GM18499 (cell line): Measurements from ENCODE around the gene RNF115.
A peak's percentile ranks its signal among the peaks of the same experiment; 100 is the strongest.

Experiments used
- ATAC-seq: cut with Tn5 transposase; IDR thresholded peaks from one replicate; pipeline ENCODE4 v1.9.1; 2021; ENCODE audit warnings: moderate number of reproducible peaks; ENCODE audit not compliant: insufficient read depth, unreplicated experiment

The RNF115 gene

DNA sequence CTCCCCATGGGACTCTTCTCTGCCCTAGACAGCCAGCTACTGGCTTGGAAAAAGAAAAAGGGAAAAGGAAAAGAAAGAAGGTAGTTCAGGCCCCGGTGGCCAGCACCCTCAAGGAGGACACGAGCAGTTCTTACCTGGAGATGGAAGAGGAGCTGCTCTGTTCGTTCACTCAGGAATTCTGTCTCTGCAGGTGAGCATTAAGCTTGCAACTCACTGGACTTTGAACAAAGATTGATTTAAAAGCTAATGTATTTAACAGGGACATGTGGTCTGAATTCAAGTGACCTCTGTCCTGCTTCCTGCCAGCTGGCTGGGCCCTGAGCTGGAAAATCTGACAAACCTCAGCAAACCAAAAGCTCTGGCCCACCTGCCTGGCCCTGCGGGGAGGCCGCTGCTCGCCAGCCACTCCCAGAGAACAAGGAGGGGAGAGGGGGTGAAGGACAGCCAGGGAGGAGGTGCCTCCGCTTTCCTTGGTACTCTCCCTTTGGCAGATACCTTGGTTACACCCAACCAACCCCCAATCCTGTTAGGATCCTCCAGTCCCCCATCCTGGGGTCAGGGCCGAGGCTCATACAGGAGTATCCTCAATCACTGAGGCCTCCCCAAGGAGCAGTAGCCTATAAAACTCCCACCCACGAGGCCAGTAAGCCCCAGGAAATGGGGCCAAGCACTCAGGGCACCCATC lies 116.6 kb downstream of the RNF115 start, which contains the start of gene PDZK1:
Gene PDZK1, minus strand, starts transcription at position 186 of the 685 bp plus-strand sequence. CDS start 19,347 bp downstream, outside the sequence.
- no peak for ATAC-seq

DNA sequence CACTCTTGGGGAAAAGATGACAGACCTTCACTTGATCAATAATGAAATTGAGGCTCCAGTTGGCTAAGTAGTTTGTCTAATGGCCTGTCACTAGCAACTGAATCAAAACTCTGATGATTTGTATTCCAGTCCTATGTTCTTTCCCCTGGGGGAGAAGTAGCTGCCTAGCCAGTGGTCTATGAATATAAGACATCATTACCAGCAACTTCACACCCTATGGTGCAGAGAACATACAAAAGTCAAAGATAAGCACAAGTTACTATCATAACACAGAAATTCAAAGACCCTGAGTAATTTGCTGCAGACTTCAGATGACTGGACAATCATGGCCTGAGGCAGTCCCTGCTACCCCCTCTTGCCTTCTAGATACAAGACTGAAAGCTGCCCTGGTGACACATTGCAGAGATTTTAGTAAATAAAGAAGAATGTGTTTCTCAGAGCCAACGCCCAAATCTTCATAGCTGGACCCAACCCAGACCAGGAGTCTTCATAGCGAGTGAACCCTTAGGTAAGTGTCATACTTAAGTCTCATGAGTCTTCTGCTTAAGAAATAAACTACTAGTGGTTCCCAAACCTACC lies 117.7 kb downstream of the RNF115 start:
- no peak for ATAC-seq

DNA sequence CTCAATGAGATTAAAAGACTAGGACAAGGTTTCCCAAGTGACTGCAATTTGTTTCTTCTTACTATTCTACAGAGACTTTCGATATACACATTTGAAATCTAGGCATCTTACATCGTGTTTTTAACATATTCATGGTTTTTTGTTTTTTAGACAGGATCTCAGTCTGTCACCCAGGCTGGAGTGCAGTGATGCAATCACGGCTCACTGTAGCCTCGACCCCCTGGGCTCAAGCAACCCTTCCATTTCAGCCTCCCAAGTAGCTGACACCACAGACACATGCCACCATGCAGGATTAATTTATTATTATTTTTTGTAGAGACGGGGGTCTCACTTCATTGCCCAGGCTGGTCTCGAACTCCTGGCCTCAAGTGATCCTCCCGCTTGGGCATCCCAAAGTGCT lies 118.3 kb downstream of the RNF115 start:
- ATAC-seq = no peak

DNA sequence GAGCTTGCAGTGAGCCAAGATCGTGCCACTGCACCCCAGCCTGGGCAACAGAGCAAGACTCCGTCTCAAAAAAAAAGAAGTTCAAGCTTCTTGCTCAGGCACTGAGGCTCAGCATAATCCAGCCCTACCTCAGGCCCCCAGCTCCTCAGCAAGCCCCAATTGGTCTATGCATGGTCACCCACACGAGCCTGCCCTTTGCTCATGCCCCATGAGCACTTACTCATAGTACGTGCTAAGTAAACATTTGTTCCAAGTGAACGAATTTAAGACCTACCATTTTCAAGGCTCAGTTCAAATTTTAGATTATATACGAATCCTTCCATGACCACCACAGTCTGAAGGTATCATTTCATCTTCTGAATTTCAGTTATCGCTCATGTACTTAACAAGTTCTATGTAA lies 121.1 kb downstream of the RNF115 start:
- ATAC-seq = no peak

DNA sequence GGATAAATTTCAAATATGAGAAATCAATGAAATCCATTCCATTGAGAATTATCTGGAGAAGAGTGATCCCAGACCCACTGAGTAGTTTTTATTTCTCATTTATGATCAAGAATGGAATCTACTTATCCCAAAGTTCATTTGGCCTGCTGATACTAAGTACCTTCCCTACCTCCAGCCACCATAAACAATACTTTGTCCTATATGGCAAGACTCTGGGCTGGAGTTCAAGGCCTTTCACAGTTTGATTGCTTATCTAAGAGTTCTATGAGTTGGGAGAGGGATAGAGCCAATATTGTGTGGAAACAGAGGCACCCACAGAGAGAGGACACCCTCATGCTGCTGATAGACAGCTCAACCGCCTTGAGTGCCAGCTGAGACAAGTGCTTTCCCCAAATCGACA lies 121.8 kb downstream of the RNF115 start:
- no peak for ATAC-seq

DNA sequence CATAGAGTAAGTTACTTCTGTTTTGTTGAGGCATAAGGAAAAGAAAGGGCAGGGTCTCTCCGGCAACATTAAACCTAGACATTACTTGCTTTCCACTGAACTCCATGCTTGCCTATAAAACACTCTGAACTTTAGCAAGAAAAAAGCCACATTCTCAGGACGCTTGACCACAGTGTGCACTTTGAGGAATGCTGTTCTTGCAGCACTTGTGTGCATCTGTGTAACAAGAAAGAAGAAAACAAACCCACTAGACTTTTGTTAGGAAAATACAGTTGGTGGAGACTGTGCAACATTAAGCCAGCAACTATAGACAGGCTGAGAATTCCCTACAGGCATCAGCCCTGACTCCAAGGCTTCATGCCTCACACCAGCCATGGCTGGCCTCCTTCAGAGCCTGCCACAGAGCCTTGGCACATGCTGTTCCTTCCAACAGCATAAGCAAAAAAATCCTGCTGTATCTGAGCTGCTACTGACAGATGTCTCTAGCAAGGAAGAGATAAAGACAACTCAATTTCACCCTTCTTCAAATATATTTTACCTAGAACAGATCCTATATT lies 122.5 kb downstream of the RNF115 start:
- no peak for ATAC-seq

DNA sequence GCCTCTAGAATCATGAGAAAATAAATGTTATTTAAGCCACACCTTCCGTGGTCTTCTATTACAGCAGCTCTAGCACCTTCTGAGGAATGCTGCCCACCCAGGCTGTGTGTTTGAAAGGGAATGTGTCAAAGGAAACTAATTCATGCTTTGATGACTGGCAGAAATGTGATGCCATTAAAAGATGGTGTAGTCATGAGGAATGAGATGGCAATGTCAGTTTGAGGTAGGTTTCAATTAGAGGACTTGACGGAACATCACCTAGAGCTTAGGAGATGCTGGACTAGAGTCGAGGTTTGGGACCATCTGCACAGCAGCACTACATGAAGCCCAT lies 127.3 kb downstream of the RNF115 start:
- ATAC-seq = no peak

DNA sequence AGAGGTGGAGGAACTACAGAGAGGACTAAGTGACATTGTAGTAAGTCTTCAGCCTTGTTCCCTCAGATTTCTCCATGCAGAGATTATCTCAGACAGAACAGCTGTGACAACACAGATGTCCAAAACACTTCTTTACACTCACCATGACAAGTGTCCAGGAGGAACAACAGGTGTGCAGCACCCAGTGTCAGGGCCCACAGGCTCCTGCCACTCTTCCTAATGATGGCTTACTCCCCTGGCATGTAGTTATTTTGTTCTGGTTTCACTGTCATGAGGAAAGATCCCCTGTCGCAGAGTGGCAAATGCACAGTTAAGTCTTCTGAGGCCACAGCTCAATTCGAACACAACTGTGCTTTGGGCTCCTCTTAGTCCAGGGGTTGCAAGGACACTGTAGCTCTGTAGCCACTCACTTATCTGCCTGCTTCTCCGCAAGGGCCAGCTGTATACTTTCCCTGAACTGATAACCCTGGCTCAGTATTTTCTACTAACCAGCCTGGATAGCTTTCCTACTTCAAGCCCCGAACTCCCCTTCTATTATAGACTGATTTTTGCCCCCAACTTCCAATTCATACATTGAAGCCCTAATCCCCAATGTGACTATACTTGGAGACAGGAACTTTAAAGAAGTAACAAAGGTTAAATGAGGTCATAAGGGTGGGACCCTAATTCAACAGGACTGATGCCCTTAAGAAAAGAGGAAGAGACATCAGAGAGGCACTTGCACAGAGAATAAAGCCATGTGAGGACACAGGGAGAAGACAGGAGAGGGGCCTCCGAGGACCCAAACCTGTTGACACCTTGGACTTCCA lies 127.9 kb downstream of the RNF115 start:
- ATAC-seq = no peak

DNA sequence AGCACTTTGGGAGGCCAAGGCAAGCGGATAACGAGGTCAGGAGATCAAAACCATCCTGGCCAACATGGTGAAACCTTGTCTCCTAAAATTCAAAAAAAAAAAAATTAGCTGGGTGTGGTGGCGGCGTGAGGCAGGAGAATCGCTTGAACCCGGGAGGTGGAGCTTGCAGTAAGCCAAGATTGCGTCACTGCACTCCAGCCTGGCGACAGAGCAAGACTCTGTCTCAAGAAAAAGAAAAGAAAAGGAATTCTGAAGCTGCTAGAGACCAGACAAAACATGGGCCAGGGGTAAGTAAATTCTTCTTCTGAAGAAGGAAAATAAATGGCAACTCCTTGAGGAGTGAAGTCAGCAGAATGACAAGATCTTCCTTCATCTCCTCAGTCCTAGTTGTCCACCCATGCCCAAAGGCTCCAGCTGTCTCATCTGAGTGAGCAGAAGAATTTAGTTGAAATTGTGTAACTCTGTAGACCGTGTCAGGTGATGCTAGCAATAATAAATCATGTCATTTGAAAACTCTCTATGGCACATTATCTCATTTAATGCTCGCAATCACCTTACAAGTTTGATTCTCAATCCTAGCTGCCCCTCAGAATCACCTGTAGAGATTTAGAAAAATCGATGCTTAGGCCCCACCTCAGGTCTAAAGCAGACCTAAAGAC lies 131.0 kb downstream of the RNF115 start:
- ATAC-seq = no peak

DNA sequence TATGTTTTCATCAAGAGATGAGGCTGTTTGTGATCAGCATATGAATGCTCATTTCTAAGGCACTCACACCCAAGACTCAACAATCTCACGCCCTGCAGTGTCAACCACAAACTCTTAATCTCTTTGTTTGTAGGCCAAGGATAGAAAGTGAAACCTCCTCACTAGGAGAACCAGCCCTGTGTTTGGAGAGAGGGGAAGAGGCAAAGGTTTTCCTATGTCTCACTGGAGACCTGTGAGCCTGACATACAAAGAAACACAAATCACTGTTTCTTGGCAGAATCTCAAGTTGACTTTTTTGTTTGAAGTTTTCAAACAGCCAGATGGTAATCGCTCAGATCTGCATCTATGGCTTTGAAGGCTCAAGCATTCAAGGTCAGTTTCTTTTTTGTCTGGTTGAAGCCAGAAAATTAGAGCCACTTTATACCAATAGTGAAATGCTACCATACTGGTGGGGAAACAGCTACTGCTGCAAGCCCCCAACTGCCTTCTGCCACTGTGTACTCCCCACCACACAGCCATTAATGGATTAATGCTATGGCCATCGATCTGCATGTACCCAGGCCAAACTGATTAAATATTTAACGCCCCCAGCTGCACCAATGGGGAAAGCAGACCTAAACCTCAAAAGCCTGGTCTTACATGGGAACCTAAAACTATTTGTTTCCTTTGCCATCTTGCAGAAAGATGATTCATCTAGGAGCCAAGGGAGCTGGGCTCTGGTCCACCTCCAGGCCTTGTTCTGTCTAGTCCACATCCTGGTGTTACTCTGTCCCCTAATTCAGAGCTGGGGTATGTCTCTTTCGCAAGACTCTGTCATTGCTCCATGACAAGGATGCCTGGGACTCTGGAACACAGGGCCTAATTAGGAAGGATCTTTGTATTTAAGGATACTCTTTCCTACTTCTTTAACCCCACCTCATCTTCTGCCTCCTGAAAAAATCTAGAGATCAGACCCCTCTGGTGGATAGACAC lies 133.0 kb downstream of the RNF115 start:
- peak; percentile 65 for ATAC-seq

DNA sequence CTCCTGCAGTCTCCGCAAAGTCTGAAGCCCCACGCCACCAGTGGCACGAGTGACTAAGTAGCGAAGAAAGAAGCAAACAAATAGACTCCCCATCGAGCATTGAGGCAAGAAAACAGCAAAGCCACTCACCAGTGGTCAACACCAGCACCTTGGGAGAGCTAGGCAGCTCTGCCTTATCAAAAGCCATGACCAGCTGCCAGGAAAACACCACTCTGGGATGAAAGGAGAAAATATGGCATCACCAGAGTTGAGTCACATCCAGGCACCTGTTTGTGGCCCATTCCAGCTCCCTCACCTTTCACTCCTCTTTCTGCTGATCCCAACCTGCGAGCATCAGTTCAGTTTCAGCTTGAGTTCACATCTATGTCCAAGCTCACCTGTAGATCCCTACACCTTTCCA lies 134.0 kb downstream of the RNF115 start:
- ATAC-seq = no peak

DNA sequence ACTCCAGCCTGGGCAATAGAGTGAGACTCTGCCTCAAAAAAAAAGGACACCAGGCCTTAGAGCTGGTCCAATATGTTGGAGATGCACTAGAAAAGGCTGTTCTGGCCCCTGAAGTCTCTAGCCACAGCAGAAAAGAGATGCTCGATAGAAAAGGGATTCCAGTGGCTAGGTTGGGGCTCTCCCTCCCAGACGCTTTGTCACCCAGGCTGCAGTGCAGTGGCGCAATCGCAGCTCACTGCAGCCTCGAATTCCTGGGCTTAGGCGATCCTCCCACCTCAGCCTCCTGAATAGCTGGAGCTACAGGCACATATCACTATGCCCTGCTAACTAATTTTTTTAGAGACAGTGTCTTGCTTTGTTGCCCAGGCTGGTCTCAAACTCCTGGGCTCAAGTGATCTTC lies 135.0 kb downstream of the RNF115 start:
- ATAC-seq = no peak
